ENCODE measurements around the gene SLC25A19. TPM values are rescaled to one million over a fixed set of nuclear protein-coding genes. Genes with fewer than 3 reads are reported as not detected.

SLC25A19 gene
- total and polyA plus RNA-seq, 10 donors = 12.4 to 32.5 (median 19.1) TPM

- Histone ChIP-seq H3K36me3 (peaks cover 0 to 21% (median 12%) of the 10 kb centered on the region in 6 donors), H3K27ac (peak overlapping the region; percentile 46 to 90 (median 83)), H3K9me3 (no peaks in the 10 kb centered on the region), H3K27me3 (replicated peaks in 1 of 7) (no peaks in the 10 kb centered on the region), H3K4me1 (peaks cover 3 to 100% (median 78%) of the 10 kb centered on the region in 6 donors), H3K4me3 (no peak overlapping the region)
- no peak for DNase-seq
- 49 to 73% (median 60%) methylated on average over 14 of the region's 14 CpGs for WGBS, 5 donors
- intact Hi-C loops (cut with DNase I; ENCODE audit: low total_unique reads) = no loop called here
- TF ChIP-seq POLR2AphosphoS5 (IDR thresholded peaks at IDR 0.05) = peak; percentile 35 to 80 (median 58)
- no peak for TF ChIP-seq CTCF (IDR thresholded peaks at IDR 0.05 in 8 of 11, conservative IDR thresholded peaks at IDR 0.05 in 3 of 11)
Measured at GRCh38 chr17:75313941-75314551, 24.8 kb upstream of the SLC25A19 start.

DNA sequence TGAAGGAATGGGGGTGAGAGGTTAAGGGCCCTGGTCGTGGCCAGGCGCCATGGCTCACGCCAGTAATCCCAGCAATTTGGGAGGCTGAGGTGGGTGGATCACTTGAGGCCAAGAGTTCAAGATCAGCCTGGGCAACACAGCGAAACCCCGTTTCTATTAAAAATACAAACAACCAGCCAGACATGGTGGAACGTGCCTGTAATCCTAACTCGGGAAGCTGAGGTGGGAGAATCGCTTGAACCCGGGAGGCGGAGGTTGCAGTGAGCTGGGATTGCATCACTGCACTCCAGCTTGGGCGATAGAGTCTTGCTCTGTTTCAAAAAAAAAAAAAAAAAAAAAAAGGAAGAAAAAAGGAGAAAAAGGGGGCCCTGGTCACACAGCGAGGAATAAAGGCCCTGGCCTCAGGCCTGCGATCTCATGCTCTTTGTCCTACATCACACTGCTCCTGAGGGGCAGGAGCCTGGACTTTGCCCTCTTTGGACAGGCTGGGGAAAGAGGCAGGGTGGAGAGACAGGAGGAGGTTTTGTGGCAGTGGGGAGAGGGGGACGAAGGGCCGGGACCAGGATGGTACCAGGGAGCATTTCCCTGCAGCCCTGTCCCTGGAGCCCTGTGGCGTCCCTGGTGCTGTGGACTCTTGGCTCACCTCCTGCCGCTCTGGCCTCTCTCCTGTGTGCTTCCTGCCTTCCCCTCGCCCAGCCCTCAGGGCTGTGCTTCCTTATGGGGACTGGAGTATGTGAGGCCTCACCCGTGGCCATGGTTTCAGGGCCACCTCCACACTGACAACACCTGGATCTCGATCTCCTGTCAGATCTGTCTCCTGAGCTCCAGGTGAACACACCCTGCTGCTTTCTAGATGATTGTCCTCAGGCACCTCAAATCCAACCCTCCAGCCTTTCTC is 19.7 kb upstream of the SLC25A19 start:
- WGBS, 5 donors = 45 to 67% (median 60%) methylated on average over 19 to 20 of the region's 20 CpGs
- H3K36me3 ChIP-seq = no peaks in the 10 kb centered on the region
- peaks cover 3 to 81% (median 49%) of the 10 kb centered on the region in 6 donors for H3K4me1 ChIP-seq
- H3K4me3 ChIP-seq = peak overlapping the region in 1 of 8 donors; percentile 14
- no peaks in the 10 kb centered on the region for H3K27me3 ChIP-seq (replicated peaks in 1 of 7)
- DNase-seq = peak; percentile 82
- TF ChIP-seq POLR2AphosphoS5 (IDR thresholded peaks at IDR 0.05) = peak in 2 of 3 donors; percentile 55 to 65
- TF ChIP-seq CTCF (IDR thresholded peaks at IDR 0.05 in 8 of 11, conservative IDR thresholded peaks at IDR 0.05 in 3 of 11) = no peak
- H3K9me3 ChIP-seq = no peaks in the 10 kb centered on the region
- intact Hi-C loops (cut with DNase I; ENCODE audit: low total_unique reads) = no loop called here
- peak overlapping the region in 7 of 8 donors; percentile 68 to 90 (median 80) for H3K27ac ChIP-seq

GRCh38 chr17:75307957-75308731 is 18.9 kb upstream of the SLC25A19 start:
- Histone ChIP-seq H3K27ac (peak overlapping the region in 4 of 8 donors; percentile 75 to 90 (median 87)), H3K4me1 (peaks cover 3 to 72% (median 42%) of the 10 kb centered on the region in 6 donors), H3K4me3 (no peak overlapping the region), H3K9me3 (no peaks in the 10 kb centered on the region), H3K27me3 (replicated peaks in 1 of 7) (no peaks in the 10 kb centered on the region), H3K36me3 (no peaks in the 10 kb centered on the region)
- TF ChIP-seq POLR2AphosphoS5 (IDR thresholded peaks at IDR 0.05) (no peak), CTCF (IDR thresholded peaks at IDR 0.05 in 8 of 11, conservative IDR thresholded peaks at IDR 0.05 in 3 of 11) (no peak), POLR2A (IDR thresholded peaks at IDR 0.05) (no peak)
- intact Hi-C loops (cut with DNase I; ENCODE audit: low total_unique reads) = no loop called here
- WGBS, 5 donors = 79 to 90% (median 85%) methylated on average over 12 to 13 of the region's 13 CpGs
- no peak for DNase-seq

All from spleen (tissue), 11 donors.